OCI-LY7 (cell line): ENCODE measurements around the gene EFNA5. TPM values are rescaled to one million over a fixed set of nuclear protein-coding genes. Genes with fewer than 3 reads are reported as not detected.

Experiments
- BruUV-seq: library from RNA; stranded (reverse); fragments of 400-500 nt; replicated peaks from 2 replicates; lab custom pipeline; 2021; lab: Mats Ljungman, UMichigan
- CTCF ChIA-PET: fragments of 300-600 bp; sonication (Branson Sonifier 250); formaldehyde crosslinking; loops from one replicate; lab custom pipeline; 2022; ENCODE audit warnings: antibody characterized with exemption; ENCODE audit not compliant: unreplicated experiment; lab: Charles Lee
- POLR2A ChIA-PET: fragments of 300-600 bp; sonication (Branson Sonifier 250); formaldehyde crosslinking; loops from one replicate; lab custom pipeline; 2022; ENCODE audit warnings: antibody characterized with exemption; lab: Charles Lee
- DNase-seq: peaks from one replicate; pipeline ENCODE4 v3.0.0-alpha.2; 2015; ENCODE audit warnings: low spot score
- H2AFZ ChIP-seq: fragments of 200-600 bp; sonication (generic), shearing (Covaris generic); 2 replicates; pipeline ENCODE4 v1.6.1; 2014; ENCODE audit warnings: mild to moderate bottlenecking, antibody characterized with exemption, low read length, moderate library complexity
- H3K27ac ChIP-seq: fragments of 200-600 bp; sonication (generic); 2 replicates; pipeline ENCODE4 v1.5.1; 2014; ENCODE audit warnings: mixed run types, low read depth, mild to moderate bottlenecking, moderate library complexity, low read length, inconsistent platforms; ENCODE audit not compliant: poor library complexity, severe bottlenecking
- H3K36me3 ChIP-seq: fragments of 200-600 bp; sonication (generic); 2 replicates; pipeline ENCODE4 v1.6.1; 2014; ENCODE audit warnings: mild to moderate bottlenecking, antibody characterized with exemption, low read length, moderate library complexity, mixed read lengths; ENCODE audit not compliant: insufficient read depth
- H3K4me1 ChIP-seq: fragments of 200-600 bp; sonication (generic); 2 replicates; pipeline ENCODE4 v1.5.1; 2014; ENCODE audit warnings: mild to moderate bottlenecking, low read length; ENCODE audit not compliant: insufficient read depth, poor library complexity, severe bottlenecking
- H3K4me2 ChIP-seq: fragments of 200-600 bp; sonication (generic); 2 replicates; pipeline ENCODE4 v1.6.1; 2014; ENCODE audit warnings: mild to moderate bottlenecking, low read length
- H3K4me3 ChIP-seq: fragments of 200-600 bp; sonication (generic); 2 replicates; pipeline ENCODE4 v1.5.1; 2014; ENCODE audit warnings: mild to moderate bottlenecking, low read depth, low read length; ENCODE audit not compliant: poor library complexity, severe bottlenecking
- H3K79me2 ChIP-seq: fragments of 200-600 bp; sonication (generic); 2 replicates; pipeline ENCODE4 v1.6.1; 2016; ENCODE audit warnings: low read depth, mild to moderate bottlenecking, low read length, moderate library complexity, mixed read lengths; ENCODE audit not compliant: insufficient read depth
- H3K9me2 ChIP-seq: fragments of 200-600 bp; sonication (generic); 2 replicates; pipeline ENCODE4 v1.6.1; 2016; ENCODE audit warnings: mild to moderate bottlenecking, low read length, mixed read lengths; ENCODE audit not compliant: insufficient read depth
- H3K9me3 ChIP-seq: fragments of 200-600 bp; sonication (generic); 2 replicates; pipeline ENCODE4 v1.6.1; 2014; ENCODE audit warnings: mild to moderate bottlenecking, mixed run types, low read length, mixed read lengths
- H4K20me1 ChIP-seq: fragments of 200-600 bp; sonication (generic); 2 replicates; pipeline ENCODE4 v1.6.1; 2014; ENCODE audit warnings: mild to moderate bottlenecking, antibody characterized with exemption, low read length, moderate library complexity, mixed read lengths; ENCODE audit not compliant: insufficient read depth
- CTCF ChIP-seq: fragments of 200-600 bp; sonication (generic); conservative IDR thresholded peaks from 2 replicates; pipeline ENCODE4 v1.5.1; 2014; ENCODE audit warnings: mild to moderate bottlenecking, antibody characterized with exemption, low read length, moderate library complexity, mixed read lengths
- EZH2phosphoT487 ChIP-seq: fragments of 200-600 bp; sonication (generic); IDR thresholded peaks from 2 replicates; pipeline ENCODE4 v1.6.1; 2018; ENCODE audit warnings: low read depth, borderline replicate concordance, mild to moderate bottlenecking, mixed run types, antibody characterized with exemption, low read length, moderate library complexity, mixed read lengths
- intact Hi-C: fragments of 100-400 bp; cut with micrococcal nuclease; formaldehyde crosslinking; loops from one replicate; pipeline ENCODE4 v1.10.0; 2022; ENCODE audit not compliant: unreplicated experiment
- total RNA-seq, 2 experiments: library from RNA; depleted of rRNA in 1 of 2; stranded (reverse); fragments of >200 nt in 1 of 2; shearing (Covaris generic) in 1 of 2; gene quantifications; 2 replicates each; pipeline ENCODE4 v1.2.3, GENCODE V29; 2014 to 2022

The EFNA5 gene
- total RNA-seq, 2 experiments from 2014 or later: 2.1 to 3.1 TPM

DNA sequence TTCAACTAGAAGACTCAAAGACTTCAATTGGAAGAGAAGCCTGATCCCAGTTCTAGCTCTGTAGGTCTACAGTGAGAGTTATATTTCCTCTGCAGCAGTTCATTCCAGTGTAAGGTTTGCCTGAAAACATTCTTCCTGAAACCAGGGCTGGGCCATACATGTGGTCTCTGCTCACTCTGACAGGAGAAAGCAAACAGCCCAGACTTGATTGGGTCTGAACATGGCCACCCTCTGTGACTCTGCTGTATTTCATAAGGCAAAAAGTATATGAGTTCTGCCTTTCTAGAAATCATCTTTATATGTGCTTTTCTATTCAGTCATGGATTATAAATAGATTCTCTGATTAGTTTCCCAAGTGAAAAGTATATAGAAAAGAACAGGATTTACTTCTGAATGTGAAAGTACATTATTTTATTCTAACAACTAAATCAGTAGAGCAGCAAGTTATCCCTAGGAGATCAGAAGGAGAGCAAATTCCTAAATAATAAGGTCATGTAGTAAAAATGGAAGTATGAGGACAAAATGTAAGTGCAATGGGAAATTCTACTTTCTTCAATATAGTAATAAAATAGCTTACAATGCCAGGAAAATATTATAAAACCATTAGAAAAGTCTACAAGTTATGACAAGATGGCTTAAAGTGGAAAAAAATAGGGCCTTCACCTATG, 144.3 kb downstream of the EFNA5 start:
- intact Hi-C loops: no loop called here
- H3K4me3 ChIP-seq: no peak overlapping the region
- H3K4me2 ChIP-seq: no peak overlapping the region
- H2AFZ ChIP-seq: no peak overlapping the region
- CTCF ChIA-PET: no interaction called here
- no peak for TF ChIP-seq EZH2phosphoT487
- no peak for TF ChIP-seq CTCF
- peaks cover 26% of the 10 kb centered on the region for H3K4me1 ChIP-seq
- no TSS peak for BruUV-seq
- no peaks in the 10 kb centered on the region for H3K9me2 ChIP-seq
- no peaks in the 10 kb centered on the region for H3K79me2 ChIP-seq
- no peaks in the 10 kb centered on the region for H4K20me1 ChIP-seq
- no peak overlapping the region for H3K27ac ChIP-seq
- H3K36me3 ChIP-seq: no peaks in the 10 kb centered on the region
- no peak for DNase-seq
- POLR2A ChIA-PET: interaction anchor here (1.2 kb wide), 1 partner anchor 28 kb away, joined by 3 read pairs; no protein-coding TSS in a partner anchor
- H3K9me3 ChIP-seq: no peaks in the 10 kb centered on the region

DNA sequence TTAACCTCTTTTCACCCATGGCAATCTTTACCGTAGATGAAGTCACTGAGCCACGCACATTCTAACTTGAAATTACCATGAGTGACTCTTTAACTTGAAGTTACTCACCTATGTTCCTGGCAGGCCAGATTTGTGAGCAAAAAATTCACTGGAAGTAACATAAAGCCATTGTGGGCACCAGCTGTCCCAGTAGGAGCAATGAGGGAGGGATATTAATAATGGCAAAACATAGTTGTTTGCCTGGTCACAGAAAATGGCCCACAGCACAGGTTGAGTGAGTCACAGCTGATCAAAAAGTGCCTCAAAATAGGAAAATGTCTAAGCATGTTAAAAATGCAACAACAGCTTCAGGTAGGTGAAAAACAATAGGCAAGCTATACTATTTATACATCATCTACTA, 146.6 kb downstream of the EFNA5 start:
- POLR2A ChIA-PET: interaction anchor here (0.5 to 3.2 kb wide), 12 partner anchors 10 to 491 kb away, joined by 3 to 13 read pairs (median 4); no protein-coding TSS in a partner anchor

More for the DNA sequence above, 146.6 kb downstream of the EFNA5 start:
- peak overlapping the region; percentile 2; the same call in 1 of the 2 replicates for H2AFZ ChIP-seq
- no peak overlapping the region for H3K4me2 ChIP-seq
- BruUV-seq: no TSS peak
- no peaks in the 10 kb centered on the region for H3K9me3 ChIP-seq
- H4K20me1 ChIP-seq: no peaks in the 10 kb centered on the region
- CTCF ChIA-PET: no interaction called here
- no peak overlapping the region for H3K27ac ChIP-seq
- intact Hi-C loops: no loop called here
- H3K4me1 ChIP-seq: peaks cover 47% of the 10 kb centered on the region
- no peaks in the 10 kb centered on the region for H3K36me3 ChIP-seq
- no peaks in the 10 kb centered on the region for H3K79me2 ChIP-seq
- TF ChIP-seq CTCF (no peak), EZH2phosphoT487 (no peak)
- no peaks in the 10 kb centered on the region for H3K9me2 ChIP-seq
- H3K4me3 ChIP-seq: no peak overlapping the region
- no peak for DNase-seq
